Measurements from ENCODE around the gene PTK6. TPM values are rescaled to one million over a fixed set of nuclear protein-coding genes. Genes with fewer than 3 reads are reported as not detected.
"Not testable (repeated sequence)": the region's sequence is repeated elsewhere in the genome, so short reads cannot be mapped to it uniquely, and the experiment has no call there.

Gene PTK6
- total RNA-seq, 1 experiment from 2014 or later, result 6.7 TPM

- TF ChIP-seq TCF7L2 (IDR thresholded peaks at IDR 0.05; ENCODE audit: borderline replicate concordance, extremely low read depth, insufficient read depth, insufficient read length) (no peak), FOSL1 (IDR thresholded peaks at IDR 0.05; ENCODE audit: low read depth) (no peak), SIN3A (IDR thresholded peaks at IDR 0.05; ENCODE audit: low read depth) (no peak), ELF1 (IDR thresholded peaks at IDR 0.05; ENCODE audit: borderline replicate concordance, low read depth) (no peak), POLR2AphosphoS5 (IDR thresholded peaks at IDR 0.05; ENCODE audit: low read depth, low read length) (no peak), ZNF274 (IDR thresholded peaks at IDR 0.05; ENCODE audit: low read depth, low read length) (no peak)
- POLR2A ChIA-PET, result no interaction called here
- BruUV-seq (replicated peaks), result no TSS peak
- Histone ChIP-seq H3K4me2 (ENCODE audit: low read length) (no peak overlapping the region), H3K79me2 (ENCODE audit: insufficient read depth, low read length) (no peaks in the 10 kb centered on the region), H3K9me3 (ENCODE audit: control insufficient read depth in 1 of 2, insufficient read depth in 1 of 2, low read depth in 1 of 2, low read length in 2 of 2) (no peaks in the 10 kb centered on the region), H3K9me2 (ENCODE audit: insufficient read depth) (no peaks in the 10 kb centered on the region), H3K4me1 (ENCODE audit: control insufficient read depth in 1 of 2, insufficient read depth in 2 of 2, low read length in 2 of 2) (peaks cover 28 to 63% of the 10 kb centered on the region in 2 experiments), H3K27me3 (ENCODE audit: insufficient read depth, low read length) (no peaks in the 10 kb centered on the region), H3K27ac (ENCODE audit: low read depth, low read length) (no peak overlapping the region), H4K20me1 (ENCODE audit: insufficient read depth) (no peaks in the 10 kb centered on the region), H3K4me3 (replicated peaks in 1 of 2; ENCODE audit: low read depth in 1 of 2, low read length in 2 of 2) (no peak overlapping the region), H2AFZ (ENCODE audit: low read depth, low read length, poor library complexity, severe bottlenecking) (no peak overlapping the region), H3K36me3 (ENCODE audit: control insufficient read depth in 1 of 2, insufficient read depth in 2 of 2, low read length in 2 of 2) (no peaks in the 10 kb centered on the region), H3K9ac (ENCODE audit: low read length) (no peak overlapping the region)
- CTCF ChIA-PET, result no interaction called here
- DNase-seq (ENCODE audit: low read depth, low spot score), result no peak
- RAD21 ChIA-PET (ENCODE audit: low non-redundant PET in 1 of 2, low total read pairs in 2 of 2, uncharacterized antibody in 2 of 2, unreplicated experiment in 2 of 2), result no interaction called here
- no peak for ATAC-seq
- intact Hi-C loops (cut with micrococcal nuclease), result no loop called here
Observed at GRCh38 chr20:63481503-63481902, 55.7 kb downstream of the PTK6 start.

- H3K9me2 ChIP-seq (ENCODE audit: insufficient read depth); H4K20me1 ChIP-seq (ENCODE audit: insufficient read depth); H3K79me2 ChIP-seq (ENCODE audit: insufficient read depth, low read length); H3K9ac ChIP-seq (ENCODE audit: low read length); H3K27me3 ChIP-seq (ENCODE audit: insufficient read depth, low read length); CTCF ChIA-PET; DNase-seq (ENCODE audit: low read depth, low spot score); H3K9me3 ChIP-seq (ENCODE audit: control insufficient read depth in 1 of 2, insufficient read depth in 1 of 2, low read depth in 1 of 2, low read length in 2 of 2); intact Hi-C loops (cut with micrococcal nuclease); BruUV-seq (replicated peaks); RAD21 ChIA-PET (ENCODE audit: low non-redundant PET in 1 of 2, low total read pairs in 2 of 2, uncharacterized antibody in 2 of 2, unreplicated experiment in 2 of 2); H3K27ac ChIP-seq (ENCODE audit: low read depth, low read length); H3K36me3 ChIP-seq (ENCODE audit: control insufficient read depth in 1 of 2, insufficient read depth in 2 of 2, low read length in 2 of 2): not testable (repeated sequence)
- Histone ChIP-seq H3K4me3 (replicated peaks in 1 of 2; ENCODE audit: low read depth in 1 of 2, low read length in 2 of 2) (peak overlapping the region in 1 of 2 experiments; percentile 40; a peak in 3 of 4 replicates), H3K4me1 (ENCODE audit: control insufficient read depth in 1 of 2, insufficient read depth in 2 of 2, low read length in 2 of 2) (peaks cover 28 to 46% of the 10 kb centered on the region in 2 experiments), H3K4me2 (ENCODE audit: low read length) (peak overlapping the region; percentile 64), H2AFZ (ENCODE audit: low read depth, low read length, poor library complexity, severe bottlenecking) (peak overlapping the region; percentile 22)
- POLR2A ChIA-PET, result interaction anchor here (1.0 kb wide), 1 partner anchor 41 kb away, joined by 3 read pairs; no protein-coding TSS in a partner anchor
- peak; percentile 23; the same call in 1 of the 2 replicates for ATAC-seq
Observed at GRCh38 chr20:63479695-63480419, 57.3 kb downstream of the PTK6 start.

Data from HCT116 (cell line).